NCI-H2081 treated with DMSO at 0.1 percent for 48 hours (cell line): Measurements from ENCODE around the gene CREB5.

ENCODE experiments used
- DNase-seq: peaks from one replicate; lab custom pipeline; 2025; lab: John Stamatoyannopoulos, UW

Gene CREB5

GRCh38 chr7:28855538-28856217, 443.4 kb downstream of the CREB5 start:
- no peak for DNase-seq

GRCh38 chr7:28856656-28857055, 444.3 kb downstream of the CREB5 start:
- DNase-seq, result no peak

- no peak for DNase-seq
Observed at GRCh38 chr7:28858206-28858605, 445.9 kb downstream of the CREB5 start.

- DNase-seq, result no peak
Observed at GRCh38 chr7:28858895-28859294, 446.6 kb downstream of the CREB5 start.

GRCh38 chr7:28861825-28862224, 449.5 kb downstream of the CREB5 start:
- no peak for DNase-seq

- no peak for DNase-seq
Observed at GRCh38 chr7:28862595-28863272, 450.4 kb downstream of the CREB5 start.

GRCh38 chr7:28865601-28866144, 453.4 kb downstream of the CREB5 start:
- DNase-seq, result no peak

- no peak for DNase-seq
Observed at GRCh38 chr7:28868712-28869111, 456.4 kb downstream of the CREB5 start.

GRCh38 chr7:28871077-28871476, 458.8 kb downstream of the CREB5 start:
- no peak for DNase-seq

- DNase-seq, result no peak
Observed at GRCh38 chr7:28871631-28872030, 459.3 kb downstream of the CREB5 start.

- no peak for DNase-seq
Observed at GRCh38 chr7:28872226-28872625, 459.9 kb downstream of the CREB5 start.

- no peak for DNase-seq
Observed at GRCh38 chr7:28873365-28873764, 461.0 kb downstream of the CREB5 start.

GRCh38 chr7:28874001-28874400, 461.7 kb downstream of the CREB5 start:
- DNase-seq, result no peak
